H9 (cell line): Measurements from ENCODE around the gene TNKS2. TPM values are rescaled to one million over a fixed set of nuclear protein-coding genes. Genes with fewer than 3 reads are reported as not detected.

Experiments used
- DNase-seq: peaks from one replicate; pipeline ENCODE4 v3.0.0-alpha.2; 2017
- H2AFZ ChIP-seq: one replicate; pipeline ENCODE4 v1.6.1; 2013; ENCODE audit warnings: mild to moderate bottlenecking, low read length, control low read depth, moderate library complexity
- H2AK5ac ChIP-seq: 2 replicates; pipeline ENCODE4 v1.6.1; 2013; ENCODE audit warnings: low read length, control low read depth, mixed read lengths; ENCODE audit not compliant: insufficient read length
- H2BK120ac ChIP-seq: one replicate; pipeline ENCODE4 v1.6.1; 2013; ENCODE audit warnings: low read depth, mild to moderate bottlenecking, low read length, control low read depth, inconsistent platforms; ENCODE audit not compliant: poor library complexity, severe bottlenecking
- H2BK12ac ChIP-seq: 2 replicates; pipeline ENCODE4 v1.6.1; 2013; ENCODE audit warnings: low read length, control low read depth, mixed read lengths, low read depth; ENCODE audit not compliant: insufficient read length
- H2BK15ac ChIP-seq: 2 replicates; pipeline ENCODE4 v1.6.1; 2013; ENCODE audit warnings: low read depth, low read length, control low read depth
- H2BK20ac ChIP-seq: one replicate; pipeline ENCODE4 v1.6.1; 2013; ENCODE audit warnings: low read depth, mild to moderate bottlenecking, low read length, control low read depth, inconsistent platforms; ENCODE audit not compliant: poor library complexity, severe bottlenecking
- H2BK5ac ChIP-seq: 2 replicates; pipeline ENCODE4 v1.6.1; 2013; ENCODE audit warnings: low read length, control low read depth, mixed read lengths; ENCODE audit not compliant: insufficient read length
- H3K14ac ChIP-seq: 2 replicates; pipeline ENCODE4 v1.6.1; 2013; ENCODE audit warnings: low read length, control low read depth; ENCODE audit not compliant: insufficient read depth
- H3K18ac ChIP-seq: 2 replicates; pipeline ENCODE4 v1.6.1; 2013; ENCODE audit warnings: low read depth, mild to moderate bottlenecking, mixed read lengths, low read length, control low read depth; ENCODE audit not compliant: insufficient read length
- H3K23ac ChIP-seq: 2 replicates; pipeline ENCODE4 v1.6.1; 2013; ENCODE audit warnings: low read length, control low read depth, mixed read lengths, low read depth; ENCODE audit not compliant: insufficient read length
- H3K23me2 ChIP-seq: 2 replicates; pipeline ENCODE4 v1.6.1; 2013; ENCODE audit warnings: low read depth, mild to moderate bottlenecking, mixed read lengths, low read length, control low read depth; ENCODE audit not compliant: insufficient read length, poor library complexity, severe bottlenecking
- H3K27ac ChIP-seq: 2 replicates; pipeline ENCODE4 v1.5.1; 2013; ENCODE audit warnings: low read length, control low read depth, mixed read lengths, low read depth; ENCODE audit not compliant: insufficient read length
- H3K27me3 ChIP-seq: 2 replicates; pipeline ENCODE4 v1.6.1; 2013; ENCODE audit warnings: low read length, control low read depth, inconsistent platforms; ENCODE audit not compliant: insufficient read depth
- H3K4ac ChIP-seq: 2 replicates; pipeline ENCODE4 v1.6.1; 2013; ENCODE audit warnings: low read depth, mild to moderate bottlenecking, control low read depth, inconsistent platforms, low read length, moderate library complexity
- H3K4me1 ChIP-seq: 2 replicates; pipeline ENCODE4 v1.6.1; 2013; ENCODE audit warnings: low read length, control low read depth, inconsistent platforms; ENCODE audit not compliant: insufficient read depth
- H3K4me2 ChIP-seq: 2 replicates; pipeline ENCODE4 v1.6.1; 2013; ENCODE audit warnings: low read length, control low read depth, mixed read lengths; ENCODE audit not compliant: insufficient read length, insufficient read depth
- H3K56ac ChIP-seq: 2 replicates; pipeline ENCODE4 v1.6.1; 2013; ENCODE audit warnings: low read depth, mild to moderate bottlenecking, mixed read lengths, low read length, control low read depth; ENCODE audit not compliant: insufficient read length
- H3K79me1 ChIP-seq: 2 replicates; pipeline ENCODE4 v1.6.1; 2013; ENCODE audit warnings: low read depth, mild to moderate bottlenecking, moderate library complexity, low read length, control low read depth, inconsistent platforms; ENCODE audit not compliant: insufficient read depth, poor library complexity, severe bottlenecking
- H3K79me2 ChIP-seq: 2 replicates; pipeline ENCODE4 v1.6.1; 2013; ENCODE audit warnings: low read length, control low read depth, inconsistent platforms; ENCODE audit not compliant: insufficient read depth
- H3K9ac ChIP-seq: 2 replicates; pipeline ENCODE4 v1.6.1; 2013; ENCODE audit warnings: low read length, control low read depth, mixed read lengths; ENCODE audit not compliant: insufficient read length; ENCODE audit errors: extremely low read depth
- H3K9me3 ChIP-seq: one replicate; pipeline ENCODE4 v1.6.1; 2013; ENCODE audit warnings: low read depth, low read length, inconsistent platforms; ENCODE audit not compliant: control insufficient read depth
- H3T11ph ChIP-seq: one replicate; pipeline ENCODE4 v1.6.1; 2013; ENCODE audit warnings: mild to moderate bottlenecking, low read length, control low read depth, inconsistent platforms
- H4K20me1 ChIP-seq: one replicate; pipeline ENCODE4 v1.6.1; 2013; ENCODE audit not compliant: control insufficient read depth, insufficient read length, insufficient read depth
- H4K5ac ChIP-seq: 2 replicates; pipeline ENCODE4 v1.6.1; 2013; ENCODE audit warnings: low read depth, mild to moderate bottlenecking, mixed read lengths, low read length, control low read depth; ENCODE audit not compliant: insufficient read length
- H4K8ac ChIP-seq: replicated peaks from 2 replicates; pipeline ENCODE4 v1.6.1; 2013; ENCODE audit warnings: low read length, control low read depth, mixed read lengths, low read depth; ENCODE audit not compliant: insufficient read length
- H4K91ac ChIP-seq: 2 replicates; pipeline ENCODE4 v1.6.1; 2013; ENCODE audit warnings: low read depth, mild to moderate bottlenecking, moderate library complexity, mixed read lengths, low read length, control low read depth; ENCODE audit not compliant: insufficient read length
- H3K27ac Mint-ChIP-seq, 3 experiments: 2 replicates in 2 of 3; 3 replicates in 1 of 3; pipeline ENCODE4 v1.8.0; 2020 to 2021; ENCODE audit warnings: mixed read lengths in 3 of 3, mild to moderate bottlenecking in 1 of 3, moderate library complexity in 1 of 3
- H3K27me3 Mint-ChIP-seq: 2 replicates; pipeline ENCODE4 v1.8.0; 2021; ENCODE audit warnings: low read depth, mild to moderate bottlenecking, moderate library complexity, mixed read lengths
- H3K36me3 Mint-ChIP-seq, 3 experiments: 2 replicates in 2 of 3; 3 replicates in 1 of 3; pipeline ENCODE4 v1.8.0; 2020 to 2021; ENCODE audit warnings: low read depth in 3 of 3, mixed read lengths in 3 of 3; ENCODE audit not compliant: insufficient read depth in 1 of 3
- H3K4me1 Mint-ChIP-seq, 2 experiments: 2 replicates each; pipeline ENCODE4 v1.8.0; 2020; ENCODE audit warnings: mixed read lengths in 2 of 2
- H3K4me3 Mint-ChIP-seq, 2 experiments: 2 replicates in 1 of 2; 3 replicates in 1 of 2; pipeline ENCODE4 v1.8.0; 2020 to 2021; ENCODE audit warnings: mild to moderate bottlenecking in 2 of 2, mixed read lengths in 2 of 2, moderate library complexity in 1 of 2
- H3K9me3 Mint-ChIP-seq, 2 experiments: 2 replicates in 1 of 2; 3 replicates in 1 of 2; pipeline ENCODE4 v1.8.0; 2020; ENCODE audit warnings: mild to moderate bottlenecking in 2 of 2, mixed read lengths in 2 of 2, moderate library complexity in 1 of 2
- WGBS: extraction: QIAGEN DNeasy Blood & Tissue Kit; methylation state at CpG from one replicate; pipeline ENCODE4 v1.1.7; 2013; ENCODE audit warnings: missing lambda C conversion rate, low lambda C conversion rate, mixed read lengths; ENCODE audit not compliant: insufficient read length; ENCODE audit errors: extremely low coverage; 5-methylcytosine and 5-hydroxymethylcytosine counted together
- total RNA-seq: library from RNA; stranded (reverse); gene quantifications from 2 replicates; pipeline ENCODE4 v1.2.1, GENCODE V29; 2021
- TF ChIP-seq, protein P1 (sequence below): fragments of 200-600 bp; sonication (generic); conservative IDR thresholded peaks from 3 replicates; pipeline ENCODE4 v1.8.0; 2021; ENCODE audit warnings: antibody characterized with exemption, mild to moderate bottlenecking

Gene TNKS2
- total RNA-seq, 1 experiment from 2014 or later, result 58.9 TPM

DNA sequence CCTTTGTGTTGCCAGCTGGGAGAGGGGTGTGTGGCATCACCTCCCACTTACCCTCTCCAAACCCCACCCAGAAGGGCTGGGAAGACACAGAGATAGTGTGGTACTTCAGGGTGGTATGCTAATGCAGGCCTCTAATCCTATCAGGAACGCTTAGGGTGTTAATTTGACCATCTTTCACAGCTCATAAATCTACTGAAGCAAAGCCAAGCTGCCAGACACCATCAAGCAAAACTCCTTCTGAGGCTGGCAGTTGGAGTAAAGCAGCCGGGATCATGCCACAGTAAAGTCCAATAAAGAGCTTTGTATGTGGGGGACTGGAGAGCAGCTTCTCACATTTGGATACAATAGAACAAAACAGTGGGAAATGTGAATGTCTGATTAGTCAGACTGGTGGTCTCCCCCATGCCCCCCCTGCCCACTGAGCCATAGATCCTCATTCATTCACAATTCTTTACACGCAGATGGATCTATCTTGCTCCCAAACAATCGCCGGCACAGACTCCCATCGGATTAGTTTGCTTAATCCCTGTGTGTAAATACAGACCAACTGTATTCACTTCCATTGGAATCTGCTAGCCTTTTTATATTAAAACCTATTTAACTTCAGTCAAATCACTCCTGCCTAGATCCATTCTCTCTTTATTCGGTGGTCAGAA, 81.4 kb downstream of the TNKS2 start:
- Histone ChIP-seq H2BK5ac (no peak overlapping the region), H2AFZ (no peak overlapping the region), H3K4me2 (no peak overlapping the region), H2BK20ac (no peak overlapping the region), H3K4me1 (peaks cover 19% of the 10 kb centered on the region), H2BK120ac (no peak overlapping the region), H3K4ac (no peak overlapping the region), H3K56ac (no peak overlapping the region), H4K20me1 (no peaks in the 10 kb centered on the region), H2BK12ac (no peak overlapping the region), H3K79me1 (no peaks in the 10 kb centered on the region), H3K14ac (no peak overlapping the region), H2AK5ac (no peak overlapping the region), H3K23me2 (no peaks in the 10 kb centered on the region), H4K5ac (no peak overlapping the region), H4K8ac (no peak overlapping the region), H3K23ac (no peak overlapping the region), H3T11ph (no peak overlapping the region), H3K27ac (no peak overlapping the region), H3K79me2 (no peaks in the 10 kb centered on the region), H3K27me3 (no peaks in the 10 kb centered on the region), H4K91ac (no peak overlapping the region), H3K9me3 (no peaks in the 10 kb centered on the region), H2BK15ac (no peak overlapping the region), H3K9ac (no peak overlapping the region), H3K18ac (no peak overlapping the region)
- peaks cover 43 to 45% of the 10 kb centered on the region in 2 experiments for H3K4me1 Mint-ChIP-seq
- TF ChIP-seq, protein P1, sequence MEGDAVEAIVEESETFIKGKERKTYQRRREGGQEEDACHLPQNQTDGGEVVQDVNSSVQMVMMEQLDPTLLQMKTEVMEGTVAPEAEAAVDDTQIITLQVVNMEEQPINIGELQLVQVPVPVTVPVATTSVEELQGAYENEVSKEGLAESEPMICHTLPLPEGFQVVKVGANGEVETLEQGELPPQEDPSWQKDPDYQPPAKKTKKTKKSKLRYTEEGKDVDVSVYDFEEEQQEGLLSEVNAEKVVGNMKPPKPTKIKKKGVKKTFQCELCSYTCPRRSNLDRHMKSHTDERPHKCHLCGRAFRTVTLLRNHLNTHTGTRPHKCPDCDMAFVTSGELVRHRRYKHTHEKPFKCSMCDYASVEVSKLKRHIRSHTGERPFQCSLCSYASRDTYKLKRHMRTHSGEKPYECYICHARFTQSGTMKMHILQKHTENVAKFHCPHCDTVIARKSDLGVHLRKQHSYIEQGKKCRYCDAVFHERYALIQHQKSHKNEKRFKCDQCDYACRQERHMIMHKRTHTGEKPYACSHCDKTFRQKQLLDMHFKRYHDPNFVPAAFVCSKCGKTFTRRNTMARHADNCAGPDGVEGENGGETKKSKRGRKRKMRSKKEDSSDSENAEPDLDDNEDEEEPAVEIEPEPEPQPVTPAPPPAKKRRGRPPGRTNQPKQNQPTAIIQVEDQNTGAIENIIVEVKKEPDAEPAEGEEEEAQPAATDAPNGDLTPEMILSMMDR, result no peak
- peak overlapping the region in 2 of 3 experiments; percentile 52 to 89; a peak in 4 of 7 replicates for H3K27ac Mint-ChIP-seq
- H3K27me3 Mint-ChIP-seq, result no peaks in the 10 kb centered on the region
- peaks cover 6 to 7% of the 10 kb centered on the region in 2 experiments for H3K9me3 Mint-ChIP-seq
- no CpG with 5 or more reads among the region's 7 CpGs for WGBS
- H3K36me3 Mint-ChIP-seq, result peaks cover 4 to 11% (median 6%) of the 10 kb centered on the region in 3 experiments
- DNase-seq, result no peak
- H3K4me3 Mint-ChIP-seq, result peak overlapping the region in 1 of 2 experiments; percentile 54; a peak in 3 of 5 replicates
